Trophoblast cell (in vitro differentiated cells and primary cell): ENCODE data around the gene EIF5A.

Experiments
- DNase-seq, 2 donors: peaks; one replicate each; pipeline ENCODE4 v3.0.0-alpha.2; 2016
- H2AFZ ChIP-seq: 2 replicates; pipeline ENCODE4 v1.6.1; 2013; ENCODE audit warnings: low read length, moderate library complexity, mild to moderate bottlenecking; ENCODE audit not compliant: insufficient read depth, poor library complexity
- H2AK5ac ChIP-seq: 2 replicates; pipeline ENCODE4 v1.6.1; 2013; ENCODE audit warnings: mild to moderate bottlenecking, low read length
- H2BK120ac ChIP-seq: 2 replicates; pipeline ENCODE4 v1.6.1; 2013; ENCODE audit warnings: low read length, mild to moderate bottlenecking, moderate library complexity; ENCODE audit not compliant: insufficient read depth, poor library complexity
- H2BK12ac ChIP-seq: 2 replicates; pipeline ENCODE4 v1.6.1; 2013; ENCODE audit warnings: mild to moderate bottlenecking, low read length, moderate library complexity
- H2BK5ac ChIP-seq: 2 replicates; pipeline ENCODE4 v1.6.1; 2013; ENCODE audit warnings: low read length, low read depth, moderate library complexity, mild to moderate bottlenecking; ENCODE audit not compliant: poor library complexity
- H3K14ac ChIP-seq: 2 replicates; pipeline ENCODE4 v1.6.1; 2013; ENCODE audit warnings: mild to moderate bottlenecking, low read length
- H3K18ac ChIP-seq: 2 replicates; pipeline ENCODE4 v1.6.1; 2013; ENCODE audit warnings: mild to moderate bottlenecking, low read length
- H3K23ac ChIP-seq: 2 replicates; pipeline ENCODE4 v1.6.1; 2013; ENCODE audit warnings: low read length
- H3K27ac ChIP-seq: 2 replicates; pipeline ENCODE4 v1.5.1; 2013; ENCODE audit warnings: low read depth, mild to moderate bottlenecking, inconsistent platforms, low read length, moderate library complexity
- H3K27me3 ChIP-seq: 2 replicates; pipeline ENCODE4 v1.6.1; 2013; ENCODE audit warnings: inconsistent platforms, mild to moderate bottlenecking, low read length, moderate library complexity; ENCODE audit not compliant: insufficient read depth
- H3K36me3 ChIP-seq, 2 experiments: 1 replicate in 1 of 2; 2 replicates in 1 of 2; pipeline ENCODE4 v1.6.1; 2013; ENCODE audit warnings: low read length in 2 of 2, mild to moderate bottlenecking in 2 of 2, moderate library complexity in 1 of 2; ENCODE audit not compliant: insufficient read depth in 2 of 2, control insufficient read depth in 1 of 2
- H3K4ac ChIP-seq: 2 replicates; pipeline ENCODE4 v1.6.1; 2013; ENCODE audit warnings: low read depth, mild to moderate bottlenecking, low read length, moderate library complexity
- H3K4me1 ChIP-seq, 2 experiments: 1 replicate in 1 of 2; 2 replicates in 1 of 2; pipeline ENCODE4 v1.6.1; 2013; ENCODE audit warnings: low read length in 2 of 2, mild to moderate bottlenecking in 2 of 2, moderate library complexity in 1 of 2; ENCODE audit not compliant: insufficient read depth in 2 of 2, control insufficient read depth in 1 of 2
- H3K4me2 ChIP-seq: 2 replicates; pipeline ENCODE4 v1.6.1; 2013; ENCODE audit warnings: inconsistent platforms, mild to moderate bottlenecking, low read length, moderate library complexity
- H3K4me3 ChIP-seq: 2 replicates; pipeline ENCODE4 v1.5.1; 2013; ENCODE audit warnings: mild to moderate bottlenecking, low read depth, low read length, inconsistent platforms
- H3K79me1 ChIP-seq: one replicate; pipeline ENCODE4 v1.6.1; 2013; ENCODE audit warnings: low read length
- H3K79me2 ChIP-seq: 2 replicates; pipeline ENCODE4 v1.6.1; 2013; ENCODE audit warnings: low read length, mild to moderate bottlenecking; ENCODE audit not compliant: control insufficient read depth, insufficient read depth, poor library complexity
- H3K9ac ChIP-seq: 2 replicates; pipeline ENCODE4 v1.6.1; 2013; ENCODE audit warnings: mild to moderate bottlenecking, low read length
- H3K9me3 ChIP-seq: 2 replicates; pipeline ENCODE4 v1.6.1; 2013; ENCODE audit warnings: low read depth, mild to moderate bottlenecking, control low read depth, inconsistent platforms, low read length; ENCODE audit not compliant: insufficient read depth
- H4K12ac ChIP-seq: 2 replicates; pipeline ENCODE4 v1.6.1; 2013; ENCODE audit warnings: low read depth, mild to moderate bottlenecking, low read length, moderate library complexity
- H4K8ac ChIP-seq: 2 replicates; pipeline ENCODE4 v1.6.1; 2013; ENCODE audit warnings: low read depth, mild to moderate bottlenecking, low read length, moderate library complexity
- H4K91ac ChIP-seq: one replicate; pipeline ENCODE4 v1.6.1; 2013; ENCODE audit warnings: low read depth, mild to moderate bottlenecking, low read length, moderate library complexity
- WGBS: extraction: QIAGEN DNeasy Blood & Tissue Kit; methylation state at CpG from one replicate; pipeline ENCODE4 v1.1.7; 2013; ENCODE audit warnings: missing lambda C conversion rate; ENCODE audit not compliant: insufficient read length, insufficient coverage; ENCODE audit errors: extremely low coverage; 5-methylcytosine and 5-hydroxymethylcytosine counted together

The EIF5A gene

GRCh38 chr17:7262935-7263800 lies 44.3 kb upstream of the EIF5A start:
- H2AFZ ChIP-seq, result peak overlapping the region; percentile 69
- no CpG with 5 or more reads among the region's 26 CpGs for WGBS
- H2AK5ac ChIP-seq, result peak overlapping the region; percentile 81
- H4K91ac ChIP-seq, result peak overlapping the region; percentile 92
- H3K18ac ChIP-seq, result peak overlapping the region; percentile 78
- H3K4me1 ChIP-seq, result peaks cover 10 to 17% of the 10 kb centered on the region in 2 experiments
- H3K4me3 ChIP-seq, result peak overlapping the region; percentile 87
- DNase-seq, result peak; percentile 65 to 68
- peak overlapping the region; percentile 57 for H4K12ac ChIP-seq
- peak overlapping the region; percentile 70 for H2BK120ac ChIP-seq
- peak overlapping the region; percentile 87 for H2BK5ac ChIP-seq
- peak overlapping the region; percentile 37 for H3K23ac ChIP-seq
- H3K9ac ChIP-seq, result peak overlapping the region; percentile 71
- peaks cover 2% of the 10 kb centered on the region for H3K9me3 ChIP-seq
- peaks cover 25% of the 10 kb centered on the region for H3K79me2 ChIP-seq
- H3K4me2 ChIP-seq, result peak overlapping the region; percentile 68
- peaks cover 28% of the 10 kb centered on the region for H3K79me1 ChIP-seq
- peak overlapping the region; percentile 86 for H3K4ac ChIP-seq
- H2BK12ac ChIP-seq, result peak overlapping the region; percentile 33
- peaks cover 11 to 18% of the 10 kb centered on the region in 2 experiments for H3K36me3 ChIP-seq
- peak overlapping the region; percentile 84 for H3K14ac ChIP-seq
- H3K27ac ChIP-seq, result peak overlapping the region; percentile 84
- H3K27me3 ChIP-seq, result no peaks in the 10 kb centered on the region
- peak overlapping the region; percentile 47 for H4K8ac ChIP-seq

DNA sequence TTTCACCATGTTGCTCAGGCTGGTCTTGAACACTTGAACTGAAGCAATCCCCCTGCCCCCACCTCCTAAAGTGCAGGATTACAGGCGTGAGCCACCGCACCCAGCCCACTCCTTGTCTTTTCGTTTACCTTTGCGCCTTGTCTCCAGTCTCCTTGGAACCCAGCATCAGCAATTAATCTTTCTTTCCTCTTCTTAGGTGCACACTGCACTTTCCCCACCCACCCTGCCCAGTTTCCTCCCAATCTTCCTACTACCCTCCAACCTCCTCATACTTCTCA lies 43.7 kb upstream of the EIF5A start:
- no peak for DNase-seq

GRCh38 chr17:7266784-7267183 lies 40.6 kb upstream of the EIF5A start:
- no peak overlapping the region for H2AFZ ChIP-seq
- no peaks in the 10 kb centered on the region for H3K27me3 ChIP-seq
- H3K23ac ChIP-seq, result no peak overlapping the region
- no peak overlapping the region for H3K18ac ChIP-seq
- H3K14ac ChIP-seq, result no peak overlapping the region
- no peak overlapping the region for H4K91ac ChIP-seq
- H4K8ac ChIP-seq, result no peak overlapping the region
- peaks cover under 1% of the 10 kb centered on the region for H3K9me3 ChIP-seq
- H4K12ac ChIP-seq, result no peak overlapping the region
- H3K27ac ChIP-seq, result no peak overlapping the region
- no CpG with 5 or more reads among the region's 1 CpG for WGBS
- no peak overlapping the region for H2BK5ac ChIP-seq
- no peaks in the 10 kb centered on the region for H3K36me3 ChIP-seq
- H2BK120ac ChIP-seq, result no peak overlapping the region
- H3K79me1 ChIP-seq, result peaks cover 17% of the 10 kb centered on the region
- H3K4me1 ChIP-seq, result peaks cover 3 to 7% of the 10 kb centered on the region in 2 experiments
- no peak for DNase-seq
- peaks cover 9% of the 10 kb centered on the region for H3K79me2 ChIP-seq
- no peak overlapping the region for H2AK5ac ChIP-seq
- H3K4me2 ChIP-seq, result no peak overlapping the region
- H3K4ac ChIP-seq, result no peak overlapping the region
- H3K4me3 ChIP-seq, result no peak overlapping the region
- no peak overlapping the region for H2BK12ac ChIP-seq
- no peak overlapping the region for H3K9ac ChIP-seq

More for the DNA sequence above, 43.7 kb upstream of the EIF5A start:
- Histone ChIP-seq H3K4me1 (peaks cover 10 to 17% of the 10 kb centered on the region in 2 experiments), H4K91ac (peak overlapping the region; percentile 40), H2BK5ac (no peak overlapping the region), H3K18ac (no peak overlapping the region), H2AK5ac (no peak overlapping the region), H3K4me2 (peak overlapping the region; percentile 68), H2AFZ (no peak overlapping the region), H3K79me2 (peaks cover 25% of the 10 kb centered on the region), H3K36me3 (peaks cover 11 to 12% of the 10 kb centered on the region in 2 experiments), H3K23ac (no peak overlapping the region), H3K4me3 (no peak overlapping the region), H2BK12ac (no peak overlapping the region), H3K4ac (no peak overlapping the region), H3K9me3 (peaks cover 2% of the 10 kb centered on the region), H3K27me3 (no peaks in the 10 kb centered on the region), H4K8ac (peak overlapping the region; percentile 47), H3K14ac (no peak overlapping the region), H3K9ac (no peak overlapping the region), H3K27ac (peak overlapping the region; percentile 84), H3K79me1 (peaks cover 28% of the 10 kb centered on the region), H2BK120ac (no peak overlapping the region), H4K12ac (peak overlapping the region; percentile 14)
- WGBS, result no CpG with 5 or more reads among the region's 4 CpGs

- H2BK5ac ChIP-seq, result no peak overlapping the region
- no peak overlapping the region for H4K8ac ChIP-seq
- H3K14ac ChIP-seq, result no peak overlapping the region
- H4K91ac ChIP-seq, result no peak overlapping the region
- H3K36me3 ChIP-seq, result no peaks in the 10 kb centered on the region
- peaks cover 6% of the 10 kb centered on the region for H3K27me3 ChIP-seq
- no peak overlapping the region for H3K4me3 ChIP-seq
- H3K18ac ChIP-seq, result no peak overlapping the region
- H3K9me3 ChIP-seq, result no peaks in the 10 kb centered on the region
- no peak overlapping the region for H3K23ac ChIP-seq
- no peak overlapping the region for H4K12ac ChIP-seq
- no peak overlapping the region for H3K4ac ChIP-seq
- no peak overlapping the region for H3K9ac ChIP-seq
- H3K4me2 ChIP-seq, result no peak overlapping the region
- peaks cover 16% of the 10 kb centered on the region in 2 experiments for H3K4me1 ChIP-seq
- H3K27ac ChIP-seq, result no peak overlapping the region
- no CpG with 5 or more reads among the region's 8 CpGs for WGBS
- H2AK5ac ChIP-seq, result no peak overlapping the region
- DNase-seq, result no peak
- H2BK12ac ChIP-seq, result no peak overlapping the region
- H2BK120ac ChIP-seq, result no peak overlapping the region
- H2AFZ ChIP-seq, result no peak overlapping the region
- no peaks in the 10 kb centered on the region for H3K79me1 ChIP-seq
- H3K79me2 ChIP-seq, result no peaks in the 10 kb centered on the region
These were observed 28.0 kb upstream of the EIF5A start for GRCh38 chr17:7279448-7279847.
